HepG2 (cell line): ENCODE data around the gene DAAM1.

Experiments
- IRX3 ChIP-seq: sonication (generic); formaldehyde crosslinking; IDR thresholded peaks from 2 replicates; pipeline ENCODE4 v1.8.1; 2023; ENCODE audit warnings: mild to moderate bottlenecking, low read depth, missing genetic modification reagents, borderline replicate concordance
- KAT7 ChIP-seq: IDR thresholded peaks from 2 replicates; pipeline ENCODE4 v1.6.1; 2018; ENCODE audit warnings: borderline replicate concordance, missing compliant biosample characterization
- MAFK ChIP-seq, 2 experiments: IDR thresholded peaks in 1 of 2; conservative IDR thresholded peaks in 1 of 2; 2 replicates each; pipeline ENCODE4 v1.6.1; 2011; ENCODE audit warnings: improper control_type of control experiment in 2 of 2, low read length in 2 of 2
- TGIF2 ChIP-seq: IDR thresholded peaks from 2 replicates; pipeline ENCODE4 v1.6.1; 2016; ENCODE audit warnings: control low read depth, missing compliant biosample characterization
- TF ChIP-seq, protein P1 (sequence below): sonication (generic); formaldehyde crosslinking; IDR thresholded peaks from 2 replicates; pipeline ENCODE4 v1.5.0; 2020; ENCODE audit warnings: mild to moderate bottlenecking, missing genetic modification reagents, moderate library complexity
- TF ChIP-seq, protein P2 (sequence below): sonication (generic); formaldehyde crosslinking; IDR thresholded peaks from 2 replicates; pipeline ENCODE4 v1.4.0; 2020; ENCODE audit warnings: mild to moderate bottlenecking, missing genetic modification reagents

DNA sequence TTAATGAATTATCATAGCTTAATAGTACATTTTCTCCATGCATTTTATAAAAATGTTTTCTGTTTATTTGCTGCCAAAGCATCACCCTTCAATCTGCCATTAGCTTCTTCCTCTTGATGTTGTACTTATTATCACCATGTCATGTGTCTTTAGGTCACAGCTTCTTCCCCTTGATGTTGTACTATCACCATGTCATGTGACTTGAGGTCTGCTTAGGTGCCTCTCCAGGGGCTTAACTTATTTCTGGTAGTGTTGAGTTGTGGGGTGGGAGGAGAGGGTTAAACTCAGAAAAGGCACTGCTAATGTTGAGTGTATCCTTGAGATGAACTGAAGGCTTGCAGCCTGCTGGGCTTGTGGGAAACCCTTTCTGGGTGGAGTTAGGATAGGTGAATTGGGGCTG, 87.8 kb downstream of the DAAM1 start:
- TF ChIP-seq, protein P1, sequence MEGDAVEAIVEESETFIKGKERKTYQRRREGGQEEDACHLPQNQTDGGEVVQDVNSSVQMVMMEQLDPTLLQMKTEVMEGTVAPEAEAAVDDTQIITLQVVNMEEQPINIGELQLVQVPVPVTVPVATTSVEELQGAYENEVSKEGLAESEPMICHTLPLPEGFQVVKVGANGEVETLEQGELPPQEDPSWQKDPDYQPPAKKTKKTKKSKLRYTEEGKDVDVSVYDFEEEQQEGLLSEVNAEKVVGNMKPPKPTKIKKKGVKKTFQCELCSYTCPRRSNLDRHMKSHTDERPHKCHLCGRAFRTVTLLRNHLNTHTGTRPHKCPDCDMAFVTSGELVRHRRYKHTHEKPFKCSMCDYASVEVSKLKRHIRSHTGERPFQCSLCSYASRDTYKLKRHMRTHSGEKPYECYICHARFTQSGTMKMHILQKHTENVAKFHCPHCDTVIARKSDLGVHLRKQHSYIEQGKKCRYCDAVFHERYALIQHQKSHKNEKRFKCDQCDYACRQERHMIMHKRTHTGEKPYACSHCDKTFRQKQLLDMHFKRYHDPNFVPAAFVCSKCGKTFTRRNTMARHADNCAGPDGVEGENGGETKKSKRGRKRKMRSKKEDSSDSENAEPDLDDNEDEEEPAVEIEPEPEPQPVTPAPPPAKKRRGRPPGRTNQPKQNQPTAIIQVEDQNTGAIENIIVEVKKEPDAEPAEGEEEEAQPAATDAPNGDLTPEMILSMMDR (CRISPR knock-in tag): no peak
- TF ChIP-seq, protein P2, sequence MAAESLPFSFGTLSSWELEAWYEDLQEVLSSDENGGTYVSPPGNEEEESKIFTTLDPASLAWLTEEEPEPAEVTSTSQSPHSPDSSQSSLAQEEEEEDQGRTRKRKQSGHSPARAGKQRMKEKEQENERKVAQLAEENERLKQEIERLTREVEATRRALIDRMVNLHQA: no peak
- TF ChIP-seq TGIF2 (CRISPR knock-in tag) (no peak), IRX3 (no peak), KAT7 (no peak), MAFK (conservative IDR thresholded peaks at IDR 0.05 in 1 of 2, IDR thresholded peaks at IDR 0.05 in 1 of 2; ENCODE audit: low read length in 2 of 2) (no peak)
